Measurements from ENCODE around the gene FRMD4A.

Gene FRMD4A

GRCh38 chr10:13893926-13894325 lies 436.8 kb downstream of the FRMD4A start:
- no peaks in the 10 kb centered on the region for H3K9me3 ChIP-seq (ENCODE audit: control insufficient read depth, insufficient read depth, low read length)
- TF ChIP-seq CTCF (IDR thresholded peaks at IDR 0.05; ENCODE audit: low read depth, low read length, poor library complexity, severe bottlenecking) (no peak), EZH2phosphoT487 (IDR thresholded peaks at IDR 0.05; ENCODE audit: borderline replicate concordance, low read length) (no peak)
- no peak overlapping the region for H3K4me2 ChIP-seq (ENCODE audit: low read length)
- no peaks in the 10 kb centered on the region for H3F3A ChIP-seq (ENCODE audit: control insufficient read depth, insufficient read depth)
- no peaks in the 10 kb centered on the region for H3K9me2 ChIP-seq (replicated peaks; ENCODE audit: control insufficient read depth, low read length)
- no peak overlapping the region for H3K4me3 ChIP-seq (ENCODE audit: low read length)
- peaks cover 56% of the 10 kb centered on the region for H3K27me3 ChIP-seq (ENCODE audit: control insufficient read depth, low read length)
- peaks cover 23% of the 10 kb centered on the region for H3K4me1 ChIP-seq (ENCODE audit: control insufficient read depth, low read length)
- H3K79me2 ChIP-seq (ENCODE audit: control insufficient read depth, low read length), result no peaks in the 10 kb centered on the region
- H3K27ac ChIP-seq (ENCODE audit: low read depth, low read length), result no peak overlapping the region
- no peaks in the 10 kb centered on the region for H3K36me3 ChIP-seq (ENCODE audit: control insufficient read depth, low read length)
- no peaks in the 10 kb centered on the region for H4K20me1 ChIP-seq (ENCODE audit: control insufficient read depth, insufficient read depth, low read depth, low read length)

GRCh38 chr10:13892871-13893270 lies 437.9 kb downstream of the FRMD4A start:
- Histone ChIP-seq H3K27ac (ENCODE audit: low read depth, low read length) (no peak overlapping the region), H3K9me3 (ENCODE audit: control insufficient read depth, insufficient read depth, low read length) (no peaks in the 10 kb centered on the region), H3K27me3 (ENCODE audit: control insufficient read depth, low read length) (peaks cover 66% of the 10 kb centered on the region), H3K36me3 (ENCODE audit: control insufficient read depth, low read length) (no peaks in the 10 kb centered on the region), H3K9me2 (replicated peaks; ENCODE audit: control insufficient read depth, low read length) (no peaks in the 10 kb centered on the region), H3F3A (ENCODE audit: control insufficient read depth, insufficient read depth) (no peaks in the 10 kb centered on the region), H3K4me3 (ENCODE audit: low read length) (no peak overlapping the region), H3K79me2 (ENCODE audit: control insufficient read depth, low read length) (no peaks in the 10 kb centered on the region), H3K4me1 (ENCODE audit: control insufficient read depth, low read length) (peaks cover 15% of the 10 kb centered on the region), H3K4me2 (ENCODE audit: low read length) (no peak overlapping the region), H4K20me1 (ENCODE audit: control insufficient read depth, insufficient read depth, low read depth, low read length) (no peaks in the 10 kb centered on the region)
- TF ChIP-seq EZH2phosphoT487 (IDR thresholded peaks at IDR 0.05; ENCODE audit: borderline replicate concordance, low read length), result no peak
- TF ChIP-seq CTCF (IDR thresholded peaks at IDR 0.05; ENCODE audit: low read depth, low read length, poor library complexity, severe bottlenecking), result no peak

GRCh38 chr10:13892001-13892491 lies 438.7 kb downstream of the FRMD4A start:
- Histone ChIP-seq H3K27ac (ENCODE audit: low read depth, low read length) (no peak overlapping the region), H3F3A (ENCODE audit: control insufficient read depth, insufficient read depth) (no peaks in the 10 kb centered on the region), H3K9me3 (ENCODE audit: control insufficient read depth, insufficient read depth, low read length) (no peaks in the 10 kb centered on the region), H3K79me2 (ENCODE audit: control insufficient read depth, low read length) (no peaks in the 10 kb centered on the region), H3K36me3 (ENCODE audit: control insufficient read depth, low read length) (no peaks in the 10 kb centered on the region), H3K9me2 (replicated peaks; ENCODE audit: control insufficient read depth, low read length) (no peaks in the 10 kb centered on the region), H4K20me1 (ENCODE audit: control insufficient read depth, insufficient read depth, low read depth, low read length) (no peaks in the 10 kb centered on the region), H3K27me3 (ENCODE audit: control insufficient read depth, low read length) (peaks cover 73% of the 10 kb centered on the region), H3K4me2 (ENCODE audit: low read length) (peak overlapping the region; percentile 50), H3K4me3 (ENCODE audit: low read length) (peak overlapping the region; percentile 42), H3K4me1 (ENCODE audit: control insufficient read depth, low read length) (peaks cover 15% of the 10 kb centered on the region)
- TF ChIP-seq EZH2phosphoT487 (IDR thresholded peaks at IDR 0.05; ENCODE audit: borderline replicate concordance, low read length) (peak; percentile 69; the same call in 1 of the 2 replicates), CTCF (IDR thresholded peaks at IDR 0.05; ENCODE audit: low read depth, low read length, poor library complexity, severe bottlenecking) (no peak)
